22Rv1 (cell line): Measurements from ENCODE around the gene ANKH.

Experiments
- ZFX ChIP-seq: fragments of 450-650 bp; IDR thresholded peaks from 2 replicates; pipeline ENCODE4 v1.6.1; 2017; ENCODE audit warnings: antibody characterized with exemption, borderline replicate concordance
- TF ChIP-seq, protein P1 (sequence below): fragments of 450-650 bp; IDR thresholded peaks from 2 replicates; pipeline ENCODE4 v1.5.1; 2017; ENCODE audit warnings: mild to moderate bottlenecking

DNA sequence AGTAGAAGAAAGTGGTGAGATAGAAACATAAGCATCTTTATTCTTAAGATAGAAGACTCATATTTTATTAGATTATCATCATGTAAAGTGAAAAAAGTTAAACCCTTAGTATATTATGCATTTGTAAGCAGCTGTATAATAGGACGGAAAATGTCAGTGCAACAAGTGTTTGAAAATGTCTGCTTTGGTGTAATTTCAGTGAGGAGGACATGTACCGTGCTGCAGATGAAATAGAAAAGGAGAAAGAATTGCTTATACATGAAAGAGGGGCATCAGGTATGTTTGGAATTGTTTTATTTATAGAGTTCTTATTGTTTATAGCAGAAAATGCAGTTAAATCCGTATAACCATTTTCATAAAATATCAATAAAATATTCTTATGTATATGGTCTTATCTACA lies 198.1 kb downstream of the ANKH start:
- TF ChIP-seq, protein P1, sequence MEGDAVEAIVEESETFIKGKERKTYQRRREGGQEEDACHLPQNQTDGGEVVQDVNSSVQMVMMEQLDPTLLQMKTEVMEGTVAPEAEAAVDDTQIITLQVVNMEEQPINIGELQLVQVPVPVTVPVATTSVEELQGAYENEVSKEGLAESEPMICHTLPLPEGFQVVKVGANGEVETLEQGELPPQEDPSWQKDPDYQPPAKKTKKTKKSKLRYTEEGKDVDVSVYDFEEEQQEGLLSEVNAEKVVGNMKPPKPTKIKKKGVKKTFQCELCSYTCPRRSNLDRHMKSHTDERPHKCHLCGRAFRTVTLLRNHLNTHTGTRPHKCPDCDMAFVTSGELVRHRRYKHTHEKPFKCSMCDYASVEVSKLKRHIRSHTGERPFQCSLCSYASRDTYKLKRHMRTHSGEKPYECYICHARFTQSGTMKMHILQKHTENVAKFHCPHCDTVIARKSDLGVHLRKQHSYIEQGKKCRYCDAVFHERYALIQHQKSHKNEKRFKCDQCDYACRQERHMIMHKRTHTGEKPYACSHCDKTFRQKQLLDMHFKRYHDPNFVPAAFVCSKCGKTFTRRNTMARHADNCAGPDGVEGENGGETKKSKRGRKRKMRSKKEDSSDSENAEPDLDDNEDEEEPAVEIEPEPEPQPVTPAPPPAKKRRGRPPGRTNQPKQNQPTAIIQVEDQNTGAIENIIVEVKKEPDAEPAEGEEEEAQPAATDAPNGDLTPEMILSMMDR: no peak
- no peak for TF ChIP-seq ZFX
